K562 (cell line): ENCODE measurements around the gene CPLX4. TPM values are rescaled to one million over a fixed set of nuclear protein-coding genes. Genes with fewer than 3 reads are reported as not detected.

Source experiments
- MCM2 ChIP-seq: fragments of 450-650 bp; IDR thresholded peaks from 2 replicates; pipeline ENCODE4 v1.6.1; 2017; ENCODE audit warnings: low read depth, mild to moderate bottlenecking
- NEUROD1 ChIP-seq: fragments of 150-350 bp; IDR thresholded peaks from 2 replicates; pipeline ENCODE4 v1.6.1; 2014; ENCODE audit warnings: borderline replicate concordance, low read length, low read depth; ENCODE audit not compliant: partially characterized antibody
- RNF2 ChIP-seq: sonication (generic); IDR thresholded peaks from 2 replicates; pipeline ENCODE4 v1.6.1; 2016
- TAF9B ChIP-seq: fragments of 450-650 bp; IDR thresholded peaks from 2 replicates; pipeline ENCODE4 v1.6.1; 2018; ENCODE audit warnings: mild to moderate bottlenecking; ENCODE audit not compliant: partially characterized antibody
- ZC3H11A ChIP-seq: IDR thresholded peaks from 2 replicates; pipeline ENCODE4 v1.6.1; 2012; ENCODE audit warnings: low read depth, low read length, improper control_type of control experiment
- ZFP36 ChIP-seq: fragments of 150-350 bp; IDR thresholded peaks from 2 replicates; pipeline ENCODE4 v1.6.1; 2018; ENCODE audit warnings: low read length, low read depth; ENCODE audit not compliant: partially characterized antibody
- ZNF23 ChIP-seq: fragments of 250-450 bp; sonication (Bioruptor Pico); IDR thresholded peaks from 2 replicates; pipeline ENCODE4 v1.4.0; 2020; ENCODE audit warnings: mild to moderate bottlenecking
- ZNF232 ChIP-seq: sonication (generic); formaldehyde crosslinking; IDR thresholded peaks from 2 replicates; pipeline ENCODE4 v1.8.0; 2022; ENCODE audit warnings: mild to moderate bottlenecking, missing genetic modification reagents
- polyA plus RNA-seq, 8 experiments: library from polyadenylated mRNA; depleted of rRNA in 4 of 8; stranded (reverse) in 5 of 8; unstranded in 3 of 8; fragments of >200 nt; fragmentation: Nextera tagmentation in 2 of 8; fragmentation: Illumina TruSeq in 1 of 8; extraction: Ambion mirVana in 2 of 8; extraction: Trizol in 1 of 8; gene quantifications; 2 replicates each; pipeline versions ENCODE4 v1.2.1 to v1.2.3, GENCODE V29; 2011 to 2014; ENCODE audit warnings: inconsistent platforms in 1 of 8, missing spikeins in 1 of 8
- total RNA-seq, 7 experiments: library from RNA; depleted of rRNA in 6 of 7; stranded (reverse); fragments of >200 nt in 6 of 7; fragmentation: Illumina TruSeq in 2 of 7; extraction: Trizol in 2 of 7; gene quantifications; 2 replicates each; pipeline versions ENCODE4 v1.2.1 to v1.2.3, GENCODE V29; 2011 to 2021; ENCODE audit warnings: low replicate concordance in 1 of 7
- TF ChIP-seq, protein P1 (sequence below): fragments of 250-450 bp; sonication (Bioruptor Pico); IDR thresholded peaks from 2 replicates; pipeline ENCODE4 v1.4.0; 2020; ENCODE audit warnings: mild to moderate bottlenecking, moderate library complexity, borderline replicate concordance
- TF ChIP-seq, protein P2 (sequence below): fragments of 450-650 bp; IDR thresholded peaks from 2 replicates; pipeline ENCODE4 v1.6.1; 2016; ENCODE audit warnings: borderline replicate concordance
- TF ChIP-seq, protein P3 (sequence below), 2 experiments: IDR thresholded peaks; 2 replicates each; pipeline ENCODE4 v1.6.1; 2012; ENCODE audit warnings: improper control_type of control experiment in 2 of 2, low read depth in 2 of 2, low read length in 2 of 2, borderline replicate concordance in 1 of 2
- TF ChIP-seq, protein P4 (sequence below): IDR thresholded peaks from 2 replicates; pipeline ENCODE4 v1.6.1; 2011; ENCODE audit warnings: borderline replicate concordance, low read depth, mild to moderate bottlenecking, moderate library complexity, low read length; ENCODE audit not compliant: insufficient read depth, poor library complexity, severe bottlenecking

The CPLX4 gene
- total and polyA plus RNA-seq, 9 of the 15 experiments (the other 6 are each of a cell fraction or from before 2014, with no cell fraction given) = not detected

DNA sequence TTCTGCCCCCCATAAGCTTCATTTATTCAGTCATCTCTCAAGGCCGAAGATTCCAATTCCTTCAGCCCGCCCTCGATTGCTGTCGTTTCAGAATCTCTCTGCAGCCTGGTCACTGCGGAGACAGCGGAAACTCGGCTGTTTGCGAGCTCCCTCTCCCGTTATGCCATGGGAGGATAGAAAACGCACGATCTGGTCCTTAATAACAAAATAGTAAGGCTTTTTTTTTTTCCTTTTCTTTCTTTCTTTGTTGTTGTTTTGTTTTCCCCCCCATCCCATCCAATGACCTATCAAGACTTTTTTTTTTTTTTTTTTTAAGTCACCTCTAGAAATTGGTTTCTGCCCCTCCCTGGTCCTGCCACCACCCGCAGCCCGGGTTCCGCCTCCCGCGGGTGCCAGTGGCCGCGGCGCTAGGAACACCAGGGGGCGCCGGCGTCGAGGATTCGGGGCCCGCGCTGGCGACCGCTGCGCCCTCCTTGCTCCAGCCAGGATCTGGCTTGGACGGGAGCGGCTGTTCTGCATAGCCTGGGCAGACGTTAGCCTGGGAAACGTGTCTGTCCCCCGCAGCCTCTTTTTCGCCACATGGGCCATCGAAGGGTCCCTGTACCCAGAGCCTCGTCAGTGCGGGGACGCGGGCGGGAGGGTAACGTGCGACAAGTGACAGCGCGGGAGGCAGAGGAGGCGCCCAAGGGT lies 10.1 kb downstream of the CPLX4 start (continued):
- no peak for TF ChIP-seq TAF9B
- no peak for TF ChIP-seq RNF2
- TF ChIP-seq ZC3H11A = no peak
- TF ChIP-seq NEUROD1 = no peak
- no peak for TF ChIP-seq MCM2
- no peak for TF ChIP-seq ZNF232
- TF ChIP-seq, protein P1, sequence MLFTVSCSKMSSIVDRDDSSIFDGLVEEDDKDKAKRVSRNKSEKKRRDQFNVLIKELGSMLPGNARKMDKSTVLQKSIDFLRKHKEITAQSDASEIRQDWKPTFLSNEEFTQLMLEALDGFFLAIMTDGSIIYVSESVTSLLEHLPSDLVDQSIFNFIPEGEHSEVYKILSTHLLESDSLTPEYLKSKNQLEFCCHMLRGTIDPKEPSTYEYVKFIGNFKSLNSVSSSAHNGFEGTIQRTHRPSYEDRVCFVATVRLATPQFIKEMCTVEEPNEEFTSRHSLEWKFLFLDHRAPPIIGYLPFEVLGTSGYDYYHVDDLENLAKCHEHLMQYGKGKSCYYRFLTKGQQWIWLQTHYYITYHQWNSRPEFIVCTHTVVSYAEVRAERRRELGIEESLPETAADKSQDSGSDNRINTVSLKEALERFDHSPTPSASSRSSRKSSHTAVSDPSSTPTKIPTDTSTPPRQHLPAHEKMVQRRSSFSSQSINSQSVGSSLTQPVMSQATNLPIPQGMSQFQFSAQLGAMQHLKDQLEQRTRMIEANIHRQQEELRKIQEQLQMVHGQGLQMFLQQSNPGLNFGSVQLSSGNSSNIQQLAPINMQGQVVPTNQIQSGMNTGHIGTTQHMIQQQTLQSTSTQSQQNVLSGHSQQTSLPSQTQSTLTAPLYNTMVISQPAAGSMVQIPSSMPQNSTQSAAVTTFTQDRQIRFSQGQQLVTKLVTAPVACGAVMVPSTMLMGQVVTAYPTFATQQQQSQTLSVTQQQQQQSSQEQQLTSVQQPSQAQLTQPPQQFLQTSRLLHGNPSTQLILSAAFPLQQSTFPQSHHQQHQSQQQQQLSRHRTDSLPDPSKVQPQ = no peak
- TF ChIP-seq ZFP36 = no peak
- TF ChIP-seq, protein P2, sequence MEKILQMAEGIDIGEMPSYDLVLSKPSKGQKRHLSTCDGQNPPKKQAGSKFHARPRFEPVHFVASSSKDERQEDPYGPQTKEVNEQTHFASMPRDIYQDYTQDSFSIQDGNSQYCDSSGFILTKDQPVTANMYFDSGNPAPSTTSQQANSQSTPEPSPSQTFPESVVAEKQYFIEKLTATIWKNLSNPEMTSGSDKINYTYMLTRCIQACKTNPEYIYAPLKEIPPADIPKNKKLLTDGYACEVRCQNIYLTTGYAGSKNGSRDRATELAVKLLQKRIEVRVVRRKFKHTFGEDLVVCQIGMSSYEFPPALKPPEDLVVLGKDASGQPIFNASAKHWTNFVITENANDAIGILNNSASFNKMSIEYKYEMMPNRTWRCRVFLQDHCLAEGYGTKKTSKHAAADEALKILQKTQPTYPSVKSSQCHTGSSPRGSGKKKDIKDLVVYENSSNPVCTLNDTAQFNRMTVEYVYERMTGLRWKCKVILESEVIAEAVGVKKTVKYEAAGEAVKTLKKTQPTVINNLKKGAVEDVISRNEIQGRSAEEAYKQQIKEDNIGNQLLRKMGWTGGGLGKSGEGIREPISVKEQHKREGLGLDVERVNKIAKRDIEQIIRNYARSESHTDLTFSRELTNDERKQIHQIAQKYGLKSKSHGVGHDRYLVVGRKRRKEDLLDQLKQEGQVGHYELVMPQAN = no peak
- TF ChIP-seq, protein P3, sequence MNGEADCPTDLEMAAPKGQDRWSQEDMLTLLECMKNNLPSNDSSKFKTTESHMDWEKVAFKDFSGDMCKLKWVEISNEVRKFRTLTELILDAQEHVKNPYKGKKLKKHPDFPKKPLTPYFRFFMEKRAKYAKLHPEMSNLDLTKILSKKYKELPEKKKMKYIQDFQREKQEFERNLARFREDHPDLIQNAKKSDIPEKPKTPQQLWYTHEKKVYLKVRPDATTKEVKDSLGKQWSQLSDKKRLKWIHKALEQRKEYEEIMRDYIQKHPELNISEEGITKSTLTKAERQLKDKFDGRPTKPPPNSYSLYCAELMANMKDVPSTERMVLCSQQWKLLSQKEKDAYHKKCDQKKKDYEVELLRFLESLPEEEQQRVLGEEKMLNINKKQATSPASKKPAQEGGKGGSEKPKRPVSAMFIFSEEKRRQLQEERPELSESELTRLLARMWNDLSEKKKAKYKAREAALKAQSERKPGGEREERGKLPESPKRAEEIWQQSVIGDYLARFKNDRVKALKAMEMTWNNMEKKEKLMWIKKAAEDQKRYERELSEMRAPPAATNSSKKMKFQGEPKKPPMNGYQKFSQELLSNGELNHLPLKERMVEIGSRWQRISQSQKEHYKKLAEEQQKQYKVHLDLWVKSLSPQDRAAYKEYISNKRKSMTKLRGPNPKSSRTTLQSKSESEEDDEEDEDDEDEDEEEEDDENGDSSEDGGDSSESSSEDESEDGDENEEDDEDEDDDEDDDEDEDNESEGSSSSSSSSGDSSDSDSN (IDR thresholded peaks at IDR 0.05; ENCODE audit: borderline replicate concordance in 1 of 2, low read depth in 2 of 2, low read length in 2 of 2) = 0 out of 4 replicates have a peak, but pooled peaks of 1 of the 2 experiments have one; percentile 18
- TF ChIP-seq, protein P4, sequence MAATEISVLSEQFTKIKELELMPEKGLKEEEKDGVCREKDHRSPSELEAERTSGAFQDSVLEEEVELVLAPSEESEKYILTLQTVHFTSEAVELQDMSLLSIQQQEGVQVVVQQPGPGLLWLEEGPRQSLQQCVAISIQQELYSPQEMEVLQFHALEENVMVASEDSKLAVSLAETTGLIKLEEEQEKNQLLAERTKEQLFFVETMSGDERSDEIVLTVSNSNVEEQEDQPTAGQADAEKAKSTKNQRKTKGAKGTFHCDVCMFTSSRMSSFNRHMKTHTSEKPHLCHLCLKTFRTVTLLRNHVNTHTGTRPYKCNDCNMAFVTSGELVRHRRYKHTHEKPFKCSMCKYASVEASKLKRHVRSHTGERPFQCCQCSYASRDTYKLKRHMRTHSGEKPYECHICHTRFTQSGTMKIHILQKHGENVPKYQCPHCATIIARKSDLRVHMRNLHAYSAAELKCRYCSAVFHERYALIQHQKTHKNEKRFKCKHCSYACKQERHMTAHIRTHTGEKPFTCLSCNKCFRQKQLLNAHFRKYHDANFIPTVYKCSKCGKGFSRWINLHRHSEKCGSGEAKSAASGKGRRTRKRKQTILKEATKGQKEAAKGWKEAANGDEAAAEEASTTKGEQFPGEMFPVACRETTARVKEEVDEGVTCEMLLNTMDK = peak; percentile 42
- TF ChIP-seq ZNF23 (CRISPR knock-in tag) = no peak
